NB4 (cell line): ENCODE results near the gene MYO1E.

Experiments
- DNase-seq: peaks from one replicate; pipeline ENCODE4 v3.0.0; 2010; ENCODE audit warnings: low read depth
- H3K4me3 ChIP-seq: one replicate; pipeline ENCODE4 v1.5.1; 2011; ENCODE audit warnings: mild to moderate bottlenecking, low read depth, low read length, moderate library complexity
- MYC ChIP-seq: IDR thresholded peaks from 2 replicates; pipeline ENCODE4 v1.6.1; 2011; ENCODE audit warnings: low read depth, low read length
- POLR2A ChIP-seq: IDR thresholded peaks from 2 replicates; pipeline ENCODE4 v1.6.1; 2011; ENCODE audit warnings: mild to moderate bottlenecking; ENCODE audit not compliant: insufficient read length; ENCODE audit errors: extremely low read depth
- TF ChIP-seq, protein P1 (sequence below): IDR thresholded peaks from 2 replicates; pipeline ENCODE4 v1.6.1; 2011; ENCODE audit warnings: low read depth, low read length
- TF ChIP-seq, protein P2 (sequence below): IDR thresholded peaks from one replicate; pipeline ENCODE4 v1.5.1; 2012; ENCODE audit warnings: low read depth, low read length

Gene MYO1E

DNA sequence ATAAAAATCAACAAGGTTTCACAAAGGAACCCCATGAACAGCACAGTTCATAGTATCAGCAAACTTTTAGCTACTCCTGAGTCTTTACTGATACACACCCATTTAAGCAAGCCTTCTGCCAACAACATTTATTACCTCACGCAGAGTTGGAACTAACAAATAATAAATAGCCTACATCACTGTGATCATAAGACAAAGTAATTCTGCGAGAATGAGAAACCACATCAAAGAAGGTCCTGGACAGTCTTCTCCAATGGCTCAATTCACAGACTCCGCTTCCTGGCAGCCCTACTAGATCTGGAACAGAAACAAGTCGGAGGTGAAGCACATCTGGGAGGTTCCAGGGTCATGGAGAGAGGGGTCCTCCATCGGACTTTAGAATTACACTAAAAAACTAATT, 129.0 kb downstream of the MYO1E start:
- H3K4me3 ChIP-seq, result no peak overlapping the region
- DNase-seq, result no peak
- TF ChIP-seq MYC (no peak), POLR2A (no peak)
- TF ChIP-seq, protein P1, sequence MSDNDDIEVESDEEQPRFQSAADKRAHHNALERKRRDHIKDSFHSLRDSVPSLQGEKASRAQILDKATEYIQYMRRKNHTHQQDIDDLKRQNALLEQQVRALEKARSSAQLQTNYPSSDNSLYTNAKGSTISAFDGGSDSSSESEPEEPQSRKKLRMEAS, result no peak
- TF ChIP-seq, protein P2, sequence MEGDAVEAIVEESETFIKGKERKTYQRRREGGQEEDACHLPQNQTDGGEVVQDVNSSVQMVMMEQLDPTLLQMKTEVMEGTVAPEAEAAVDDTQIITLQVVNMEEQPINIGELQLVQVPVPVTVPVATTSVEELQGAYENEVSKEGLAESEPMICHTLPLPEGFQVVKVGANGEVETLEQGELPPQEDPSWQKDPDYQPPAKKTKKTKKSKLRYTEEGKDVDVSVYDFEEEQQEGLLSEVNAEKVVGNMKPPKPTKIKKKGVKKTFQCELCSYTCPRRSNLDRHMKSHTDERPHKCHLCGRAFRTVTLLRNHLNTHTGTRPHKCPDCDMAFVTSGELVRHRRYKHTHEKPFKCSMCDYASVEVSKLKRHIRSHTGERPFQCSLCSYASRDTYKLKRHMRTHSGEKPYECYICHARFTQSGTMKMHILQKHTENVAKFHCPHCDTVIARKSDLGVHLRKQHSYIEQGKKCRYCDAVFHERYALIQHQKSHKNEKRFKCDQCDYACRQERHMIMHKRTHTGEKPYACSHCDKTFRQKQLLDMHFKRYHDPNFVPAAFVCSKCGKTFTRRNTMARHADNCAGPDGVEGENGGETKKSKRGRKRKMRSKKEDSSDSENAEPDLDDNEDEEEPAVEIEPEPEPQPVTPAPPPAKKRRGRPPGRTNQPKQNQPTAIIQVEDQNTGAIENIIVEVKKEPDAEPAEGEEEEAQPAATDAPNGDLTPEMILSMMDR, result no peak

DNA sequence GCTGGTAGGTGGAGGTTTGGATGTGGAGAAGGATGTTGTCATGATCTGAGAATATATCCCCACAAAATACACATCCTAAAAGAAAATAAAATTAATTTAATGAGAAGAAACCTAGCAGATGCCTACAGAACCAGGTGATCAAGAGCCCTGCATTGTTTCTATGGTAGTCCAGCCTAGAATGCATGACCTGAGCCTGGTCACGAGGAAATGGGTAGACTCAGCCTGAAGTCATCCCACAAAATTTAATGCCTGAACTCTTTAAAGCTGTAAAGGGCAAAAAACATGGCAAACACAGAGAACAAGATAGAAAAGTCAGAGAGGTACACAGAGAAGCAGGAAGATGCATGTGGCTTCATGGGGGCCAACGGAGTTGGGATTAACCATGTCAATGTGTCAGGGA, 130.0 kb downstream of the MYO1E start:
- TF ChIP-seq, protein P1, result no peak
- TF ChIP-seq, protein P2, result no peak
- no peak for TF ChIP-seq POLR2A
- TF ChIP-seq MYC, result no peak
- DNase-seq, result no peak
- no peak overlapping the region for H3K4me3 ChIP-seq

DNA sequence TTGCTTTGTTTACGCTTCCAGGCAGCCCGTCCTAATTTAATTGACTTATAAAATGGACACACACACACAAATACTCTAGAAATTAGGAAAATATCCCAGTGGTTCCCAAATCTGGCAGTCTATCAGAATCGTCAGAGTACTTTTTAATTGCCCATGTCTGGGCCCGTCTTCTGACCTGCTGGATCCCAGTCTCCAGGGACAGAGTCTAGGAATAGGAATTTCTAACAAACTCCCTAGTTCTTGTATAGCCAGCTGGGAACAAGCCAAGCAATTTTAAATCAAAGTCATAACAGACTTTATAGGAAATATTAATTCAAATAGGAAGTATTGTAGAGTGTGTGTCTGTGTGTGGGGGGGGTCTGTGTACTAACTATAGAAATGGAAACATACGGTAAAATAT, 132.6 kb downstream of the MYO1E start:
- TF ChIP-seq, protein P2, result no peak
- TF ChIP-seq POLR2A, result no peak
- TF ChIP-seq, protein P1, result no peak
- no peak for TF ChIP-seq MYC
- DNase-seq, result no peak
- H3K4me3 ChIP-seq, result no peak overlapping the region

DNA sequence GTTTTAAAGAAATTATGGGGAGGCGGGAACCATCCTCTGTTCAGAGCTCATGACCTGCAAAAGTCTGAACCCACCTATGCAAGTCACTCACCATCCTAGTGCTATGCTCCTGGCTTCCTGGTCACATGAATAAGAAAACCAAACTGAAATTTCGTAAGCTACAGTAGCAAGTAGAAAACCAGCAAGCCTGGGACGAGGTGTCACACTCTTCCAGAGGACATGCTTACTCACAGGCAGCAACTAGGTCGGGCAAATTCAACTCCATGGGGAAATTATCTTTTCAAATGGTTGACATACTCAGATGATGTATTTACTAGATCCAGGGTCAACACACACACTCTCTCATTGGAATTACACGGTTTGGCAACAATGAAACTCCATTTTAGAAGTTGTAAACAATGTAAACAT, 134.7 kb downstream of the MYO1E start:
- TF ChIP-seq, protein P2, result no peak
- no peak for TF ChIP-seq POLR2A
- TF ChIP-seq MYC, result no peak
- TF ChIP-seq, protein P1, result no peak
- peak; percentile 45 for DNase-seq
- H3K4me3 ChIP-seq, result no peak overlapping the region

DNA sequence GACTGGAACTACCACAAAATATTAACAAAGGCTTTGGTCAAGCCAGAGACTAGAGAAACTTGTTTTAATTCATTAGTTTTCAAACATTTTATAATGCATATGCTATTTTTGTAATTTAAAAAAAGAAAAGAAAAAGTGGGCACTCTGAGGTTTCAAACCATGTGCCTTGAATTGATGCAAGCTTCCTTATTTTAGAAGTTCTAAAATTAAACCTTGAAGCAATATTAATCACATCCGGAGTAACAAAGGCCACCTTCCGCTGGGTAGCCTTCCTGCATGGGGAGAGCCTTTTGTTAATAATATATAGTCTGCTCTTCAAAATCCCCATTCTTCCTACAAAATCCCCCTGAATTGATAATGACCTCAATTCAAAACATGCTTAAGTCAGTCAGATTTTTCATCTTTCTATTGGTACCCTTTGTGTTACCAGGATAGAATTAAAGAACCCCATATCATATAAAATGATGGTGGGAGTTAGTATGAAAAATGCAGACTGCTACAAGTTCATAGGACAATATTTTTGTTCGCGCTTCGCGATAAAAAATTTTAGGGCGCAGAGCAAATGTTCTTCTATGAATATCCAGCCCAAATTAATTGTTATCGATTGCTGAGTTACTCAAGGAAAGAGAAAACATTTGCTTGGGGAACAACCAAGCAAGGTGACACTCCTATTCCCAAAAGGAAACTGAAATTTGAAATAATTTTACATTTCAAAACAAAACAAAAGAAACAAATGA, 135.4 kb downstream of the MYO1E start:
- H3K4me3 ChIP-seq, result no peak overlapping the region
- TF ChIP-seq POLR2A, result no peak
- DNase-seq, result peak; percentile 36

DNA sequence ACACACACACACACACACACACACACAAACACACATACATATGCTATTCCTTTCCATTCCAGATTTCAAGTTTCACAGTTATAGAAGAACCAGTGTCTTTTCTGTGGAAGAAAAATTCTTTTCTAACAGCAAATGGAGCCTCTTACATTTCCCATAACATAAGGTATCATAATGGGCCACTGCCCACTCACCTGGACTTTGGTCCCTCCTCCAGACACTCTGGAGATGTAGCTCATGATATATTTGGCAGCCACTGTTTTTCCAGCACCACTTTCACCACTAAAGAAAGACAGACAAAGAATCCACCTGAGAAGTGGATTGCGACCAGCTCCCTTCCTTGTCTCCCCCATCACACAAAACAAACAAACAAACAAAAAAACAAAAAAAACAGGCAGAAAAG, 136.3 kb downstream of the MYO1E start:
- DNase-seq, result no peak
- no peak overlapping the region for H3K4me3 ChIP-seq

More for the DNA sequence above, 136.3 kb downstream of the MYO1E start:
- TF ChIP-seq, protein P1, result no peak
- no peak for TF ChIP-seq MYC
- no peak for TF ChIP-seq POLR2A
- TF ChIP-seq, protein P2, result no peak
